H9 (cell line): ENCODE measurements around the gene PFN2. TPM values are rescaled to one million over a fixed set of nuclear protein-coding genes. Genes with fewer than 3 reads are reported as not detected.

Source experiments
- DNase-seq: peaks from one replicate; pipeline ENCODE4 v3.0.0-alpha.2; 2017
- H2AFZ ChIP-seq: one replicate; pipeline ENCODE4 v1.6.1; 2013; ENCODE audit warnings: mild to moderate bottlenecking, low read length, control low read depth, moderate library complexity
- H2AK5ac ChIP-seq: 2 replicates; pipeline ENCODE4 v1.6.1; 2013; ENCODE audit warnings: low read length, control low read depth, mixed read lengths; ENCODE audit not compliant: insufficient read length
- H2BK120ac ChIP-seq: one replicate; pipeline ENCODE4 v1.6.1; 2013; ENCODE audit warnings: low read depth, mild to moderate bottlenecking, low read length, control low read depth, inconsistent platforms; ENCODE audit not compliant: poor library complexity, severe bottlenecking
- H2BK12ac ChIP-seq: 2 replicates; pipeline ENCODE4 v1.6.1; 2013; ENCODE audit warnings: low read length, control low read depth, mixed read lengths, low read depth; ENCODE audit not compliant: insufficient read length
- H2BK15ac ChIP-seq: 2 replicates; pipeline ENCODE4 v1.6.1; 2013; ENCODE audit warnings: low read depth, low read length, control low read depth
- H2BK20ac ChIP-seq: one replicate; pipeline ENCODE4 v1.6.1; 2013; ENCODE audit warnings: low read depth, mild to moderate bottlenecking, low read length, control low read depth, inconsistent platforms; ENCODE audit not compliant: poor library complexity, severe bottlenecking
- H2BK5ac ChIP-seq: 2 replicates; pipeline ENCODE4 v1.6.1; 2013; ENCODE audit warnings: low read length, control low read depth, mixed read lengths; ENCODE audit not compliant: insufficient read length
- H3K14ac ChIP-seq: 2 replicates; pipeline ENCODE4 v1.6.1; 2013; ENCODE audit warnings: low read length, control low read depth; ENCODE audit not compliant: insufficient read depth
- H3K18ac ChIP-seq: 2 replicates; pipeline ENCODE4 v1.6.1; 2013; ENCODE audit warnings: low read depth, mild to moderate bottlenecking, mixed read lengths, low read length, control low read depth; ENCODE audit not compliant: insufficient read length
- H3K23ac ChIP-seq: 2 replicates; pipeline ENCODE4 v1.6.1; 2013; ENCODE audit warnings: low read length, control low read depth, mixed read lengths, low read depth; ENCODE audit not compliant: insufficient read length
- H3K23me2 ChIP-seq: 2 replicates; pipeline ENCODE4 v1.6.1; 2013; ENCODE audit warnings: low read depth, mild to moderate bottlenecking, mixed read lengths, low read length, control low read depth; ENCODE audit not compliant: insufficient read length, poor library complexity, severe bottlenecking
- H3K27ac ChIP-seq: 2 replicates; pipeline ENCODE4 v1.5.1; 2013; ENCODE audit warnings: low read length, control low read depth, mixed read lengths, low read depth; ENCODE audit not compliant: insufficient read length
- H3K27me3 ChIP-seq: 2 replicates; pipeline ENCODE4 v1.6.1; 2013; ENCODE audit warnings: low read length, control low read depth, inconsistent platforms; ENCODE audit not compliant: insufficient read depth
- H3K4ac ChIP-seq: 2 replicates; pipeline ENCODE4 v1.6.1; 2013; ENCODE audit warnings: low read depth, mild to moderate bottlenecking, control low read depth, inconsistent platforms, low read length, moderate library complexity
- H3K4me1 ChIP-seq: 2 replicates; pipeline ENCODE4 v1.6.1; 2013; ENCODE audit warnings: low read length, control low read depth, inconsistent platforms; ENCODE audit not compliant: insufficient read depth
- H3K4me2 ChIP-seq: 2 replicates; pipeline ENCODE4 v1.6.1; 2013; ENCODE audit warnings: low read length, control low read depth, mixed read lengths; ENCODE audit not compliant: insufficient read length, insufficient read depth
- H3K56ac ChIP-seq: 2 replicates; pipeline ENCODE4 v1.6.1; 2013; ENCODE audit warnings: low read depth, mild to moderate bottlenecking, mixed read lengths, low read length, control low read depth; ENCODE audit not compliant: insufficient read length
- H3K79me1 ChIP-seq: 2 replicates; pipeline ENCODE4 v1.6.1; 2013; ENCODE audit warnings: low read depth, mild to moderate bottlenecking, moderate library complexity, low read length, control low read depth, inconsistent platforms; ENCODE audit not compliant: insufficient read depth, poor library complexity, severe bottlenecking
- H3K79me2 ChIP-seq: 2 replicates; pipeline ENCODE4 v1.6.1; 2013; ENCODE audit warnings: low read length, control low read depth, inconsistent platforms; ENCODE audit not compliant: insufficient read depth
- H3K9ac ChIP-seq: 2 replicates; pipeline ENCODE4 v1.6.1; 2013; ENCODE audit warnings: low read length, control low read depth, mixed read lengths; ENCODE audit not compliant: insufficient read length; ENCODE audit errors: extremely low read depth
- H3K9me3 ChIP-seq: one replicate; pipeline ENCODE4 v1.6.1; 2013; ENCODE audit warnings: low read depth, low read length, inconsistent platforms; ENCODE audit not compliant: control insufficient read depth
- H3T11ph ChIP-seq: one replicate; pipeline ENCODE4 v1.6.1; 2013; ENCODE audit warnings: mild to moderate bottlenecking, low read length, control low read depth, inconsistent platforms
- H4K20me1 ChIP-seq: one replicate; pipeline ENCODE4 v1.6.1; 2013; ENCODE audit not compliant: control insufficient read depth, insufficient read length, insufficient read depth
- H4K5ac ChIP-seq: 2 replicates; pipeline ENCODE4 v1.6.1; 2013; ENCODE audit warnings: low read depth, mild to moderate bottlenecking, mixed read lengths, low read length, control low read depth; ENCODE audit not compliant: insufficient read length
- H4K8ac ChIP-seq: replicated peaks from 2 replicates; pipeline ENCODE4 v1.6.1; 2013; ENCODE audit warnings: low read length, control low read depth, mixed read lengths, low read depth; ENCODE audit not compliant: insufficient read length
- H4K91ac ChIP-seq: 2 replicates; pipeline ENCODE4 v1.6.1; 2013; ENCODE audit warnings: low read depth, mild to moderate bottlenecking, moderate library complexity, mixed read lengths, low read length, control low read depth; ENCODE audit not compliant: insufficient read length
- H3K27ac Mint-ChIP-seq, 3 experiments: 2 replicates in 2 of 3; 3 replicates in 1 of 3; pipeline ENCODE4 v1.8.0; 2020 to 2021; ENCODE audit warnings: mixed read lengths in 3 of 3, mild to moderate bottlenecking in 1 of 3, moderate library complexity in 1 of 3
- H3K27me3 Mint-ChIP-seq: 2 replicates; pipeline ENCODE4 v1.8.0; 2021; ENCODE audit warnings: low read depth, mild to moderate bottlenecking, moderate library complexity, mixed read lengths
- H3K36me3 Mint-ChIP-seq, 3 experiments: 2 replicates in 2 of 3; 3 replicates in 1 of 3; pipeline ENCODE4 v1.8.0; 2020 to 2021; ENCODE audit warnings: low read depth in 3 of 3, mixed read lengths in 3 of 3; ENCODE audit not compliant: insufficient read depth in 1 of 3
- H3K4me1 Mint-ChIP-seq, 2 experiments: 2 replicates each; pipeline ENCODE4 v1.8.0; 2020; ENCODE audit warnings: mixed read lengths in 2 of 2
- H3K4me3 Mint-ChIP-seq, 2 experiments: 2 replicates in 1 of 2; 3 replicates in 1 of 2; pipeline ENCODE4 v1.8.0; 2020 to 2021; ENCODE audit warnings: mild to moderate bottlenecking in 2 of 2, mixed read lengths in 2 of 2, moderate library complexity in 1 of 2
- H3K9me3 Mint-ChIP-seq, 2 experiments: 2 replicates in 1 of 2; 3 replicates in 1 of 2; pipeline ENCODE4 v1.8.0; 2020; ENCODE audit warnings: mild to moderate bottlenecking in 2 of 2, mixed read lengths in 2 of 2, moderate library complexity in 1 of 2
- CTCF ChIP-seq: fragments of 200-600 bp; sonication (generic); conservative IDR thresholded peaks from 3 replicates; pipeline ENCODE4 v1.8.0; 2021; ENCODE audit warnings: antibody characterized with exemption, mild to moderate bottlenecking
- WGBS: extraction: QIAGEN DNeasy Blood & Tissue Kit; methylation state at CpG from one replicate; pipeline ENCODE4 v1.1.7; 2013; ENCODE audit warnings: missing lambda C conversion rate, low lambda C conversion rate, mixed read lengths; ENCODE audit not compliant: insufficient read length; ENCODE audit errors: extremely low coverage; 5-methylcytosine and 5-hydroxymethylcytosine counted together
- total RNA-seq: library from RNA; stranded (reverse); gene quantifications from 2 replicates; pipeline ENCODE4 v1.2.1, GENCODE V29; 2021

PFN2 gene
- total RNA-seq, 1 experiment from 2014 or later = 174 TPM

DNA sequence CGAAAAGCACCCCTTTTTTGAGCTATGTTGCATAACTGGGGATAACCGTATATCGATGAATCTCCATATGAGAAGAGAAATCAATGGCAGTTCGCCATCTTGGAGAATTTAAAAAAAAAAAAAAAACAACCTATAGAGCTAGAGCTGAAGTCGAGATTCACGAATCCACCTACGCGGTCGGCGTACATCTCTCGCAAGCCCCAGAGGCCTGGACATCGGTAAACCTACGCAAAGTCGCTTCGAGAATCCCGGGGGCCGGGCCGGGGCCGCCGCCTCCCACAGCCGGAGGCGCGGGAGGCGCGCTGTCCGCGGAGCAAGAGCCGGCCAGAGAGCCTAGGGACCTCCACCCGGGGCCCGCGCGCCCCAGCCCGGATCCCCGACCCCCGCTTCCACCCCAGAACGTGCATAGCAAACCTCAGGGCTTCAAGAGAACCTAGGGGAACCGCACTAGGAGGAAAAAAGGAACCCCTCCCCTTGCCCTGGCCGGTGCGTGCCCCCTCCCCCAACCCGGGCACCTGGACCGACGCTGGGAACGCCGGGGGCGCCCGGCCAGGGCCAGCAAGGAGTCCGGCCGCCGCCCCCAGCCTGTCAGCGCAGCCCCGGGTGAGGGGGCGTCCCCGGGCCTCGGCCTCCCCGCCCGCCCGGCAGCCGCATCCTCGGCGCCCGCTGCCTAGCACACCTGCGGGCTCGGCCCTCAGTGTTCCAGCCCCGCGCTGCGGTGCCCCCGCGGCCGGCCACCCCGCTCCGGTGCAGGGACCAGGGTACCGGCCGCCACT lies 567 bp downstream of the PFN2 start:
- no peak for TF ChIP-seq CTCF
- H3K4me1 ChIP-seq = peaks cover 2% of the 10 kb centered on the region; the same call in 1 of the 2 replicates
- H3K23ac ChIP-seq = no peak overlapping the region
- DNase-seq = peak; percentile 79
- peak overlapping the region; percentile 80 for H2BK12ac ChIP-seq
- H3K9me3 ChIP-seq = no peaks in the 10 kb centered on the region
- peak overlapping the region; percentile 97 for H3K14ac ChIP-seq
- no peak overlapping the region for H2BK15ac ChIP-seq
- no peak overlapping the region for H2AFZ ChIP-seq
- peaks cover 29% of the 10 kb centered on the region; the same call in 1 of the 2 replicates for H3K79me2 ChIP-seq
- H3K4me2 ChIP-seq = peak overlapping the region; percentile 98
- no peak overlapping the region for H4K91ac ChIP-seq
- no peaks in the 10 kb centered on the region; a peak in 1 of 5 replicates for H3K9me3 Mint-ChIP-seq
- no peak overlapping the region; the same call in 1 of the 2 replicates for H3K4ac ChIP-seq
- peaks cover 48 to 49% of the 10 kb centered on the region in 2 experiments for H3K4me1 Mint-ChIP-seq
- H4K8ac ChIP-seq = no peak overlapping the region
- H3K23me2 ChIP-seq = peaks cover 19% of the 10 kb centered on the region
- H2BK20ac ChIP-seq = no peak overlapping the region
- peak overlapping the region; percentile 91 for H2BK5ac ChIP-seq
- WGBS = no CpG with 5 or more reads among the region's 73 CpGs
- no peaks in the 10 kb centered on the region for H3K27me3 Mint-ChIP-seq
- no peak overlapping the region for H2AK5ac ChIP-seq
- H3K27ac ChIP-seq = peak overlapping the region; percentile 96
- H3K79me1 ChIP-seq = no peaks in the 10 kb centered on the region
- H3K36me3 Mint-ChIP-seq = peaks cover 25 to 33% (median 25%) of the 10 kb centered on the region in 3 experiments
- H3K9ac ChIP-seq = peak overlapping the region; percentile 98
- peak overlapping the region; percentile 95 to 98 (median 97) for H3K27ac Mint-ChIP-seq
- peak overlapping the region; percentile 84 for H3K18ac ChIP-seq
- H3K27me3 ChIP-seq = no peaks in the 10 kb centered on the region
- H4K5ac ChIP-seq = no peak overlapping the region
- H3T11ph ChIP-seq = no peak overlapping the region
- H2BK120ac ChIP-seq = peak overlapping the region; percentile 87
- H4K20me1 ChIP-seq = no peaks in the 10 kb centered on the region
- H3K56ac ChIP-seq = no peak overlapping the region
- H3K4me3 Mint-ChIP-seq = peak overlapping the region; percentile 91 to 94
